HFFc6 (cell line): ENCODE measurements around the gene GNB1. TPM values are rescaled to one million over a fixed set of nuclear protein-coding genes. Genes with fewer than 3 reads are reported as not detected.

ENCODE experiments used
- DNase-seq: peaks from one replicate; pipeline ENCODE4 v3.0.0-alpha.2; 2018
- H3K27ac Mint-ChIP-seq: 2 replicates; pipeline ENCODE4 v1.8.0; 2020; ENCODE audit warnings: mild to moderate bottlenecking, mixed read lengths
- H3K27me3 Mint-ChIP-seq: 2 replicates; pipeline ENCODE4 v1.8.0; 2021; ENCODE audit warnings: mild to moderate bottlenecking, moderate library complexity, mixed read lengths; ENCODE audit not compliant: insufficient read depth
- H3K36me3 Mint-ChIP-seq: 2 replicates; pipeline ENCODE4 v1.8.0; 2021; ENCODE audit warnings: low read depth, mixed read lengths
- H3K4me1 Mint-ChIP-seq: 2 replicates; pipeline ENCODE4 v1.8.0; 2020; ENCODE audit warnings: low read depth, mixed read lengths
- H3K4me3 Mint-ChIP-seq: 2 replicates; pipeline ENCODE4 v1.8.0; 2020; ENCODE audit warnings: mild to moderate bottlenecking, moderate library complexity, mixed read lengths
- H3K9me3 Mint-ChIP-seq: 2 replicates; pipeline ENCODE4 v1.8.0; 2020; ENCODE audit warnings: mild to moderate bottlenecking, mixed read lengths
- CTCF ChIP-seq: fragments of 200-600 bp; sonication (generic); IDR thresholded peaks from 2 replicates; pipeline ENCODE4 v1.5.0; 2021; ENCODE audit warnings: antibody characterized with exemption, mild to moderate bottlenecking
- total RNA-seq, 6 experiments: library from RNA; stranded (reverse); fragmentation: NEBNext Ultra II Directional; extraction: Animal tissue kit (Norgen Biotek cat#: 25700); gene quantifications; 2 replicates in 1 of 6; 3 replicates in 5 of 6; pipeline ENCODE4 v1.2.3, GENCODE V29; 2021

The GNB1 gene
- total RNA-seq, 6 experiments from 2014 or later: 502 to 618 (median 574) TPM

- H3K36me3 Mint-ChIP-seq: peaks cover 15% of the 10 kb centered on the region
- no peaks in the 10 kb centered on the region for H3K9me3 Mint-ChIP-seq
- peaks cover 35% of the 10 kb centered on the region for H3K4me1 Mint-ChIP-seq
- DNase-seq: no peak
- no peak overlapping the region for H3K4me3 Mint-ChIP-seq
- H3K27me3 Mint-ChIP-seq: peaks cover 2% of the 10 kb centered on the region
- H3K27ac Mint-ChIP-seq: peak overlapping the region; percentile 61
- no peak for TF ChIP-seq CTCF
These were observed 43.6 kb downstream of the GNB1 start for GRCh38 chr1:1847061-1847850.

- Mint-ChIP-seq H3K27me3 (peaks cover 2% of the 10 kb centered on the region), H3K9me3 (no peaks in the 10 kb centered on the region), H3K4me3 (no peak overlapping the region), H3K4me1 (peaks cover 42% of the 10 kb centered on the region), H3K36me3 (peaks cover 15% of the 10 kb centered on the region), H3K27ac (peak overlapping the region; percentile 29; the same call in 1 of the 2 replicates)
- no peak for DNase-seq
- no peak for TF ChIP-seq CTCF
These were observed 44.4 kb downstream of the GNB1 start for GRCh38 chr1:1846386-1846918.

- Mint-ChIP-seq H3K4me1 (peaks cover 54% of the 10 kb centered on the region), H3K27me3 (no peaks in the 10 kb centered on the region; the same call in 1 of the 2 replicates), H3K27ac (peak overlapping the region; percentile 46; the same call in 1 of the 2 replicates), H3K36me3 (peaks cover 11% of the 10 kb centered on the region), H3K4me3 (no peak overlapping the region), H3K9me3 (no peaks in the 10 kb centered on the region)
- DNase-seq: no peak
- TF ChIP-seq CTCF: no peak
These were observed 48.3 kb downstream of the GNB1 start for GRCh38 chr1:1842360-1843146.

GRCh38 chr1:1841575-1841995 is 49.3 kb downstream of the GNB1 start:
- peaks cover 8% of the 10 kb centered on the region; the same call in 1 of the 2 replicates for H3K36me3 Mint-ChIP-seq
- peak; percentile 14 for DNase-seq
- H3K27ac Mint-ChIP-seq: peak overlapping the region; percentile 69
- peaks cover 44% of the 10 kb centered on the region for H3K4me1 Mint-ChIP-seq
- no peaks in the 10 kb centered on the region for H3K9me3 Mint-ChIP-seq
- peak overlapping the region; percentile 41 for H3K4me3 Mint-ChIP-seq
- H3K27me3 Mint-ChIP-seq: no peaks in the 10 kb centered on the region; the same call in 1 of the 2 replicates
- peak; percentile 38; the same call in 1 of the 2 replicates for TF ChIP-seq CTCF

- peak overlapping the region; percentile 42 for H3K27ac Mint-ChIP-seq
- no peak for DNase-seq
These were observed 51.4 kb downstream of the GNB1 start for GRCh38 chr1:1839311-1839965.

More at GRCh38 chr1:1839311-1839965, 51.4 kb downstream of the GNB1 start:
- H3K36me3 Mint-ChIP-seq: peaks cover 17% of the 10 kb centered on the region; the same call in 1 of the 2 replicates
- no peak overlapping the region for H3K4me3 Mint-ChIP-seq
- H3K27me3 Mint-ChIP-seq: no peaks in the 10 kb centered on the region
- no peaks in the 10 kb centered on the region for H3K9me3 Mint-ChIP-seq
- TF ChIP-seq CTCF: no peak
- H3K4me1 Mint-ChIP-seq: peaks cover 43% of the 10 kb centered on the region
